B cell (primary cell): ENCODE results near the gene TRMT11.

Source experiments
- CTCF ChIP-seq: fragments of 200-600 bp; IDR thresholded peaks from one replicate; pipeline ENCODE4 v1.8.0; 2022; ENCODE audit warnings: antibody characterized with exemption, mild to moderate bottlenecking
- EZH2 ChIP-seq: IDR thresholded peaks from 2 replicates; pipeline ENCODE4 v1.6.1; 2012; ENCODE audit warnings: borderline replicate concordance, low read depth, mild to moderate bottlenecking, moderate library complexity, low read length; ENCODE audit not compliant: insufficient read depth, poor library complexity, severe bottlenecking

GRCh38 chr6:126010040-126010439 is 23.7 kb downstream of the TRMT11 start:
- TF ChIP-seq CTCF (no peak), EZH2 (no peak)
